Measurements from ENCODE around the gene ANKRD11.
"Not testable (repeated sequence)": the region's sequence is repeated elsewhere in the genome, so short reads cannot be mapped to it uniquely, and the experiment has no call there.

Gene ANKRD11

DNA sequence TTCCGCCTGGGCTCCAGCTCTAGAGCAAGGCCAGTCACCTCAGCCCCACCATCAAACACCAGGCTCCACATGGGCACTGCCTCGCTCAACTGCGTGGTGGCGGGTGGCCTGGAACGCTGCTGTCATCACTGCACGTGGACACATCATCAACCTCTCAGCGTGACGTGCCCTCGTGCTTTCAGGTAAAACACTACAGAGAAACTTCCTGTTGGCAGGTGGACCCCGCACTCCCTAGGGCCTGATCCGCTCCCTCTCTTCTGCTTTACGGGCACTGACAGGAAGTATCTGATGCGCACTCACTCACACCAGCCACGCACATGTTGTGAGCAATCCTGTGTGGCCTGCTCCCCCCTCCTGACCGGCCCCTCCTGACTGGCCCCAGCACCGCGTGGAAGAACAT is 87.4 kb downstream of the ANKRD11 start:
- DNase-seq (ENCODE audit: low read depth): no peak

GRCh38 chr16:89401641-89402445 is 88.5 kb downstream of the ANKRD11 start:
- peak; percentile 72 for DNase-seq (ENCODE audit: low read depth)

- DNase-seq (ENCODE audit: low read depth): no peak
These were observed 89.2 kb downstream of the ANKRD11 start for GRCh38 chr16:89401205-89401604.

DNA sequence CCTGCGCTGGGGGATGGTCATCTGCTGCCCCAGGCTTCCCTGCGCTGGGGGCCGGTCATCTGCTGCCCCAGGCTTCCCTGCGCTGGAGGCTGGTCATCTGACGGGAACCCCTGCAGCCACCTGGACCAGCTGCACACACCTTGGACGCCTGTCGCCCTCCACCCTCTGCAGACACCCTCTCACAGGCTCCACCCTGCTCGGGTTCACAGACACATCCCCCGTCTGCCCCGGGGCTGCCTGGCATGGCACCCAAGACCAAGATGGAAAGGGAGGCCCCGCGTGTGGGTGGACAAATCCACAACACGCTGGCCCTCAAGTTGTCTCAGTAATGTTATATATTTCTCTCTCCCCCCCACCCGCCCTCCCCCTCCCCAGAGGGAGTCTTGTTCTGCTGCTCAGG is 89.6 kb downstream of the ANKRD11 start:
- no peak for DNase-seq (ENCODE audit: low read depth)

- no peak for DNase-seq (ENCODE audit: low read depth)
These were observed 91.4 kb downstream of the ANKRD11 start for GRCh38 chr16:89398924-89399323.

- DNase-seq (ENCODE audit: low read depth): no peak
These were observed 93.0 kb downstream of the ANKRD11 start for GRCh38 chr16:89397331-89397861.

- DNase-seq (ENCODE audit: low read depth): no peak
These were observed 94.2 kb downstream of the ANKRD11 start for GRCh38 chr16:89396156-89396555.

DNA sequence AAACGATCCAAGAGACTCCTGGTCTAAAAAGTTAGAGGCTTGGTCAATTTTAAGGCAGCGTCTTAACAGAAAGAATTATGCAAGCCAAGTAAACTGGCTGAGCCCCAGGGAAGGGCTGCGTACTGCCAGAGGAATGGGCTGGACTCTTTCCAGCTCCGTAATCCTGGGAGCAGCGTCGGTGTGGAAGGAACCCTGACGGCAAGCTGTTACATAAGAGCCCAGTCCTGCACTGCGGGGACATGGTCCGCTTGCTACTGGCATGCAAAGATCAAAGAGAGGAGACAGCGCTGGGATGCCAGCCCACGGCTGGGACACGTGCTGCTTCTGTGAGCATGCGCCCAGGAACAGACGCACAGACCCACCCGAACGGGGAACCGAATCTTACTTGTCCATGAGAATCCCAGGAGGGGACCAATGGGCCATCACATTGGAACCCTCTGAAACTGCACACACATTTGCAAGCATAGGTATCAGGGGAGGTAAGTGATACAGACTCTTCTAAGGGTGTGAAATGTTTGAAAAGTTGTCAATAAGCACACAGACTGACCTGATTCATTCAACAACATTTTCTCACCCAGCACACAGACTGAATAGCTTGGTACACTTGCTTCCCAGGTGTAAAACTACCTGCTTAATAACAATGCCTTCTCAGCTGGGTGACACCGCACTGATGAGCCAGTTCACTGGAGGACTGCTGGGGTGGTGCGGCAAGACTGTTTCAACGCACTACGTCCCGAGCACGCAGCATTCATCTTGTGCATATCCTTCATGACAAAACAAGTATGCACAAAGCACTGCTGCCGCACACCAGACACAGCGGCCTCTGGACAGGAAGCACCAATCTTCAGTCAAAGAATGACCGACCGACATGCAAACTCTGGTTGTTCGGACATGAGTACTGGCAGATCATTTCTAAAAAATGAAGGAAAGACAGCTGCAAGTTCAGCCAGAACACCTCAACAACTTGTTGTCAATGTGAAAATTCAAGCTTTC is 94.9 kb downstream of the ANKRD11 start:
- DNase-seq (ENCODE audit: low read depth): peak; percentile 95

DNA sequence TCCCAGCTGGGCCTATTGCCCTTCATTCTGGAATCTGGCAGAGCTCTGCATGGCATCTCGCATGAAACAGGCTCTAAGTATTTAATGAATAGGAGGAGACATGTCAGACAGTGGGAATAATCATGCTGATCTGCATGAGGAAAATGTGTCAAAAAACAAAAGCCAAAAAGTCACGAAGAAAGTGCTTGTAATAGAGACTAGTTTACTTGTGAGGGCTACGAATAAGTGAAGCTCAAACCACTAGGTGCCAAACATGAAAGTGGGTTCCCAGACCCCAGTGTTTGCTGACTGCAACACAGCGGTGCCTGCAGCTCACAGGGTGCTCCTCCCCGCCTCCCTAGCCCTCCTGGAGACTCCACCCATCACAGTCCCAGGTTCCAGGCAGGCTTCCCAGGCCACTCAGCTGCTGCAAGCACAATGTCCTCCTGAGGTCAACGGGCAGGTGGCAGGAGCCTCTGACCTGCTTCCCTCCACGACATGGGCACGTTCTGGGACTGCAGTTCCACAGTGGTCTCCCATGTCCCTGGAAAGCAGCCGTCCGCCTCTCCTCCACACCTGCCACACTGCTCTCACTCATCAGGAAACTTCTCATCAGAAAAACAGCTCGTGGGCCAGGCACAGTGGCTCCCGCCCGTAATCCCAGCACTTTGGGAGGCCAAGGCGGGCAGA is 96.5 kb downstream of the ANKRD11 start:
- DNase-seq (ENCODE audit: low read depth): no peak

DNA sequence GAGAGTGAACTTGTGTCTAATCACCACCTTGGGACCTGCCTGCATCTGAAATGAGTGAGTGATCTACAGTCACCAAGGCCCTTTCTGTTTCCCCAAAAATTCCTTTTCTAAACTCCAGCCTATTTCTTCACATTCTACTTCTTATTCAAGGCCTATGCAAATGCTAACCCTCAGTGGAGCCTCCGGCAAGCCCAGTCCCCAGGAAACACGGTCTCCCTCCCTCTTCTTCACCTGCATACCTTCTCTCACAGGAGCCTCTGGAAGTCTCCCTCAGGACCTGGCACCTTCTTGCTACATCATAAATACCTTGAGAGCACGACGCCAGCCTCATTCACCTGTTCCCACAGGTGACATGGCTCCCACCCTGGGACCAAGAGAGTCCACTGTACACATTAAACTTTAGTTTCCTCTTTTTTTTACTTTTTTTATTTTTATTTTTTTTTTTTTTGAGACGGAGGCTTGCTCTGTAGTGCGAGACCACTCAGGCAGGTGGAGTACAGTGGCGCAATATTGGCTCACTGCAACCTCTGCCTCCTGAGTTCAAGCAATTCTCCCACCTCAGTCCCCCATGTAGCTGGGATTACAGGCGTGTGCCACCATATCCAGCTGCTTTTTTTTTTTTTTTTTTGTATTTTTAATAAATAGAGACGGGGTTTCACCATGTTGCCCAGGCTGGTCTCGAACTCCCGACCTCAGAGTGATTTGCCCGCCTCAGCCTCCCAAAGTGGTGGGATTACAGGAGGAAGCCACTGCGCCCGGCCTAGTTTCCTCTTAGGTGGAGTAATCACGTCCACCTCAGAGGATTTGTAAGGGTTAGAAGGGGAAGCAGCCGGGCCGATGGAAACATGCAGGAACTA is 97.3 kb downstream of the ANKRD11 start:
- DNase-seq (ENCODE audit: low read depth): no peak

- not testable (repeated sequence) for DNase-seq (ENCODE audit: low read depth)
These were observed 100.2 kb downstream of the ANKRD11 start for GRCh38 chr16:89390224-89390583.

DNA sequence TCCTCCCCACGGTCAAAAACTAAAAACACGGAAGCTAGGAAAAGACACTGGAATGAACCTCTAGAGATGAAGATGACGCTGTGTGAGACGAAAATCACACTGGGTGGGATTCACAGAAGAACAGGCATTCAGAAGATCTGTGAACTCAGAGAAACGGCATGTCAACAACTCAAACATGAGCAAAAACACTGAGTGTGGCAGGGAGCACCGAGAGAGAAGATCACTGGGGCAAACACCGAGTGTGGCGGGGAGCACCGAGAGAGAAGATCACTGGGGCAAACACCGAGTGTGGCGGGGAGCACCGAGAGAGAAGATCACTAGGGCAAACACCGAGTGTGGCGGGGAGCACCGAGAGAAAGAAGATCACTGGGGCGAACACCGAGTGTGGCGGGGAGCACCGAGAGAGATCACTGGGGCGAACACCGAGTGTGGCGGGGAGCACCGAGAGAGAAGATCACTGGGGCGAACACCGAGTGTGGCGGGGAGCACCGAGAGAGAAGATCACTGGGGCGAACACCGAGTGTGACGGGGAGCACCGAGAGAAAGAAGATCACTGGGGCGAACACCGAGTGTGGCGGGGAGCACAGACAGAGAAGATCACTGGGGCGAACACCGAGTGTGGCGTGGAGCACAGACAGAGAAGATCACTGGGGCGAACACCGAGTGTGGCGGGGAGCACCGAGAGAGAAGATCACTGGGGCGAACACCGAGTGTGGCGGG is 100.7 kb downstream of the ANKRD11 start:
- not testable (repeated sequence) for DNase-seq (ENCODE audit: low read depth)

DNA sequence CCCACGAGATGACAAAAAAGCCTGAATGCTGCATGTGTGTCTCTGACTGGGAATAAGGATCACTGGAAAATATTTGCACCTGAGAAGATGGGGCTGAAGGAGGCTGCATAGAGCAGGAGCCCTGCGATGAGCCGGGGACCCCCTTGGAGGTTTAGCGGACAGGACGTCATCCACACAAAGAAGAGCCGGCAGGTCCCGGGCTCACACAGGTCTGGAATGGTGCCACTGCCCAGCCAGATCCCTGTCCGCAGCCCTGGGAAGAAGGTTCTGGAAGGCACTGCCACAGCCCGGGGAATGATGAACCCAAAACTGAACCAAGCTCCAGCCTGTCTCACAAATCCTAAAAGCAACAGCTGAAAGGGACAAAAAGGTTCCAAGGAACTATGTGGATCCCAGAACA is 101.8 kb downstream of the ANKRD11 start:
- DNase-seq (ENCODE audit: low read depth): no peak

- DNase-seq (ENCODE audit: low read depth): no peak
These were observed 103.8 kb downstream of the ANKRD11 start for GRCh38 chr16:89386306-89387185.

GRCh38 chr16:89385712-89386111 is 104.6 kb downstream of the ANKRD11 start:
- no peak for DNase-seq (ENCODE audit: low read depth)

DNA sequence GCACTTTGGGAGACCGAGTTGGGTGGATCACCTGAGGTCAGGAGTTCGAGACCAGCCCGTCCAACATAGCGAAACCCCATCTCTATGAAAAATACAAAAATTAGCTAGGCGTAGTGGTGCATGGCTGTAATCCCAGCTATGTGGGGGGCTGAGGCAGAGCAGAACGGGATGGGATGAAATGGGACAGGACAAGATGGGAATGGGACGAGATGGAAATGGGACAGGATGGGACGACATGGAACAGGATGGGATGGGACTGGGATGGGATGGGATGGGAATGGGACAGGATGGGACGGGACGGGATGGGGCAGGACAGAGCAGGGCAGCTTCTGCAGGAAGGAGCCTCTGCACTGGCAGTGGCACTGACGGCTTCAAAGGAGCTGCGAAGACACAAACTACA is 106.1 kb downstream of the ANKRD11 start:
- DNase-seq (ENCODE audit: low read depth): no peak

- no peak for DNase-seq (ENCODE audit: low read depth)
These were observed 107.0 kb downstream of the ANKRD11 start for GRCh38 chr16:89383095-89384003.

DNA sequence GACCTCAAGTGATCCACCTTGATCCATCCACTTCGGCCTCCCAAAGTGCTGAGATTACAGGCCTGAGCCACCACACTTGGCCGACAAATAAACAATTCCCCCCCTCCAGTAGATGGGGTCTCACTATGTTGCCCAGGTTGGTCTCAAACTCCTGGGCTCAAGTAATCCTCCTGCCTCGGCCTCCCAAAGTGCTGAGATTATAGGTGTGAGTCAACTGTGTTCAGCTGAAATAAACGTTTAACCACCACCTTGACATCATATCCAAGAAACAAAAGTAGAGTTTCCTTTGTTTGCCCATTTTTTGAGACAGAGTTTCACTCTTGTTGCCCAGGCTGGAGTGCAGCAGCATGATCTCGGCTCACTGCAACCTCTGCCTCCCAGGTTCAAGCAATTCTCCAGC is 107.8 kb downstream of the ANKRD11 start:
- not testable (repeated sequence) for DNase-seq (ENCODE audit: low read depth)
